Mucosa of rectum (tissue), 2 donors: ENCODE measurements around the gene HCFC2.

Experiments
- H3K27ac ChIP-seq, 2 donors: one replicate each; pipeline ENCODE4 v1.7.0; 2013; ENCODE audit warnings: inconsistent platforms in 2 of 2, low read depth in 2 of 2, low read length in 2 of 2
- H3K27me3 ChIP-seq, 2 donors: one replicate each; pipeline ENCODE4 v1.7.0; 2013; ENCODE audit warnings: low read length in 2 of 2; ENCODE audit not compliant: control insufficient read depth in 2 of 2, insufficient read depth in 2 of 2
- H3K36me3 ChIP-seq, 2 donors: one replicate each; pipeline ENCODE4 v1.7.0; 2013; ENCODE audit warnings: low read length in 2 of 2; ENCODE audit not compliant: control insufficient read depth in 2 of 2, insufficient read depth in 2 of 2
- H3K4me1 ChIP-seq, 2 donors: one replicate each; pipeline ENCODE4 v1.7.0; 2013; ENCODE audit warnings: low read length in 2 of 2, mild to moderate bottlenecking in 1 of 2; ENCODE audit not compliant: control insufficient read depth in 2 of 2, insufficient read depth in 2 of 2
- H3K4me3 ChIP-seq, 2 donors: one replicate each; pipeline ENCODE4 v1.7.0; 2013; ENCODE audit warnings: low read length in 2 of 2
- H3K9ac ChIP-seq, 2 donors: one replicate each; pipeline ENCODE4 v1.7.0; 2013; ENCODE audit warnings: low read length in 2 of 2, low read depth in 1 of 2, mild to moderate bottlenecking in 1 of 2
- H3K9me3 ChIP-seq, 2 donors: one replicate each; pipeline ENCODE4 v1.7.0; 2013; ENCODE audit warnings: low read length in 2 of 2; ENCODE audit not compliant: control insufficient read depth in 2 of 2
- donor health status: healthy.
- donor health status: Normal muscosa, but diverticular disease.

Gene HCFC2

DNA sequence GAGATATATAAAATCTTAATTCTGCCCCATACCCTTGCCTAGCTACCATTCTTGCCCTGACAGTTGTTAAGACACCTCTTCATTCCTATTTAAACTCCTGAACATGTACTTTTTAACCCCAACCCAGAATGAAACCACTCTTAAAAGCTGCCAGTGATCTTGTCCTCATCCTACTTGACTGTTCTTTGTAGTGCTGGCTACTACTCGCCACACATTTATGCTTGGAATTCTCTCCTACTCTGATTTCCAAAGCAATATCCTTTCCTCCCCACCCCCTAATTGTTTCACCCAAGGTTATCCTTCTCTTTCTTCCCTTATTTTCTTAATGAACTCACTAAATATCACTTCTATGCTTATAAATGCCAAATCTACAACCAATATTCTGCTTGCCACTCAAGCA, 69.5 kb downstream of the HCFC2 start:
- Histone ChIP-seq H3K4me3 (no peak overlapping the region), H3K27me3 (no peaks in the 10 kb centered on the region), H3K9me3 (no peaks in the 10 kb centered on the region), H3K27ac (no peak overlapping the region), H3K9ac (no peak overlapping the region), H3K36me3 (peaks cover 18 to 24% of the 10 kb centered on the region in 2 donors), H3K4me1 (peaks cover 14 to 17% of the 10 kb centered on the region in 2 donors)

DNA sequence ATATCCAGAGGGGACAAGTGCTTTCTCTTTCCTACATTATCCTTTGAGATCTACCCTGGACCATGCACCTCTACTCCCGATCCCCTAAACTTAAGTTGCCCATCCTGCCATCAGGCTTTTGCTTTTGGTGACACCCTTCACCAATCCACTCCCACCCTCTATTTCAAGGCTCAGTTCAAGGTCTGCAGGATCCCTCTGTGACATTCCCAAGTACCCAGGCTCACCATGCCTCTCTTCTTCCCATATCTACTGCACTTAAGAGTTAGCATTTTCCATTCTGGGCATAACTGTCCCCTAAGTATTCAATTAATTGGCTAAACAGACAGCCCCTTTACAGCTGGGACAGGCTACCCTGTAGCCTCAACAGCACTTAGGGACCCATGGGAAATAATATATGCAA, 70.6 kb downstream of the HCFC2 start:
- Histone ChIP-seq H3K9me3 (no peaks in the 10 kb centered on the region), H3K27me3 (no peaks in the 10 kb centered on the region), H3K27ac (no peak overlapping the region), H3K4me1 (peaks cover 14 to 17% of the 10 kb centered on the region in 2 donors), H3K9ac (no peak overlapping the region), H3K36me3 (peaks cover 14 to 20% of the 10 kb centered on the region in 2 donors), H3K4me3 (no peak overlapping the region)

DNA sequence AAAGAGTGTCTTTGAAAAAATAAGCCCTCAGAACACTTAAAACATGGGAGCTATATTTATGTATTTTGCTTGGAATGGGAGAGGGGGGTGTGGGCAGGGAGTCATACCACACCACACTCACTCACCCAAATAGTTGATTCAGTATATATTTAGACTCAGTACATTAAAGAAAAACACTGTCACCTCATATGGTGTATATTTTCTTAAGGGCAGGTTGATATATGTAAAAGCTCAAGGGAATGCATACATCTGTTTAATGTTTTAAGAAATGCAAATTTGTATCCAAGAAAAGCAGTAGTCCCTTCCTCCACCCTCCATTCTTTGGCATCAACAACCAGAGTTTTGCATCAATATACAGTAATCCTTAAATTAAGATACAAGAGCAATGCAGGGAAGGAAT, 72.2 kb downstream of the HCFC2 start:
- peaks cover 14 to 17% of the 10 kb centered on the region in 2 donors for H3K36me3 ChIP-seq
- H3K9ac ChIP-seq: peak overlapping the region; percentile 74 to 83
- H3K9me3 ChIP-seq: no peaks in the 10 kb centered on the region
- H3K27ac ChIP-seq: peak overlapping the region in 1 of 2 donors; percentile 82
- H3K4me1 ChIP-seq: peaks cover 14 to 17% of the 10 kb centered on the region in 2 donors
- no peaks in the 10 kb centered on the region for H3K27me3 ChIP-seq
- peak overlapping the region; percentile 80 to 92 for H3K4me3 ChIP-seq

DNA sequence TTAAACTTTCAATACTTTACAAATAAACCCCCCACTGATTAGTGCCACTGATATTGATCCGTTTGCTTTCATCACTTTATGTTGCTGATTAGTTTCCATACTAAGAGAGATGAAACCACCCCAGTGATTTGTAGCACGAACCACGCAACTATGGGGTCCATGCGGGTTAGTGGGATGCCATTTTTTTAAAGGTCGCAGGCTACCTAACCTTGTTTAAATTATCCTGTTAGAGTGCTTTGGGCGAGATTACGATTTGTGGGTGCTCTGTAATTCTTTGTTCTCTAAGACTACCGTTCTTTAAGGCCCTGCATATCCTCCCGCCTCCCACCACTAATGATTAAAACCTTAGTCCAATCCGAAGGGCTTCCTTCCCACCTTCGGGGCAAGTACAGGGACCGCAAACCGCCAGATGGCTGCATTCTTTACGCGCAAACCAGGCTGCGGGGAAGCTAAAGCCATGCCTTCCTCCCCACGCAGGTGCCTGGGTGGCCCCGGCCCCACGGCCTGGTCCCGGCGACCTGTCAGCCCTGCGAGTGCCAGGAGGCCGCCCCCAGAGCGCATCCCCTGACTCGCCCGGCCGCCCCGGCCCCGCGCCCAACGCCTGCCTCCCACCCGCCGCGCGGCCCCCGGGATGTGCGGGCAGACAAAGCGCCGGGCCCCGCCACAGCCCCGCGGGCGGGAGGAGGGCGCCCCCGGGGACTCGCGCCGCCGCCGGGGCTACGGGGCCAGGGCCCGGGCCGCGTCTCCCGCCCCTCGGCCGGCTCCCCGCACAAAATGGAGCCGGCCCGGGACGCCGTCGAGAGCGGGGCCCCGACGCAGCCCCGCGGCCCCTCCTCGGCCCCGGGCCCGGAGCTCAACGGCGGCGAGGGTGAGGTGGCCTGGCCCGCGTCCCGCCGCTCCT, 72.9 kb downstream of the HCFC2 start:
- Histone ChIP-seq H3K9me3 (no peaks in the 10 kb centered on the region), H3K27me3 (no peaks in the 10 kb centered on the region), H3K27ac (peak overlapping the region; percentile 78 to 82), H3K9ac (peak overlapping the region; percentile 74 to 83), H3K4me1 (peaks cover 14 to 17% of the 10 kb centered on the region in 2 donors), H3K4me3 (peak overlapping the region; percentile 80 to 92), H3K36me3 (peaks cover 14 to 15% of the 10 kb centered on the region in 2 donors)

DNA sequence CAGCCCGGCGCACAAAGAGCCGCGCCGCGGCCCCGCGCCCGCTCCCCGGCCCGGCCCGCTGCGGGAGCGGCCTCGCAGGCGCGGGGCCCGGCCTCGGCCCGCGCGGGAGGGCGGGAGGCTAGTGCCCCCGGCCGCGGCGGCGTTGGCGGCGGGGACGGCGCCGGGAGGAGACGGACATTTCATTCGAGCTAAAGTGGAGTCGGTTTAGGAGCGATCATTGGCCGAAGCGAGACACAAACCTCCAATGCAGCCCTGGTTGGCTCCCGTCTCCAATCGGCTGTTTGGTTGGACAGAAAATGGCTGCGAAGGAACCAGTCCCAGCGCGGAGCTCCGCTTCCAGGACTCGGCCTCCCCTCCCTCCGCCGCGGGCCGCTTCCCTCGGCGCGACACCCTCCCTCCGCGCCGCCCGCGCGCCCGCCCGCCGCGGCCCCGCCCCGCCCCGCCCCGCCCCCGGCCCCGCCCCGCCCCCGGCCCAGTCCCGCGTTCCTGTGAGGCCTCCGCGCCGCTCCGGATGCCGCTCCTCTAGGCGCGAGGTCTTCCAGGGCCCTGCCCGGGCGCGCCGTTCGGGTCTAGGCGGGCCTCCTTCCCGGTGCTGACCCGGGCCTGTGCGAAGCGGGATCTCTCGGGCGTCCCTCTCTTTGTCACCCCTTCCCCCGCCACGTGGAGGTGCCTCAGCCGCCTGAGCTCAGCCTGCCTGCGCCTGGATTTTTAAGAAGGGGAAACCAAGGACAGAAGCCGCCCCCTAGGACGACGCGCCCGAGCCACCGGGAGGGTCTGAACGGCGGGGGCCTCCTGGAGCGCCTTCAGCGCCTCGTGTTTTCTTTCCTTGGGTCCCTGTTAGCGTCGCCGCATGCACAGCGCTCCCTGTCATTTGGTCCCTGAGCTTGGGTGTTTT, 73.8 kb downstream of the HCFC2 start, which contains the start of gene NFYB:
NFYB (minus strand) TSS at position 309 of the 895 bp plus-strand sequence. CDS start 2,757 bp downstream, outside the sequence.
- peak within 1 kb of the TSS; percentile 78 to 82 for H3K27ac ChIP-seq
- peaks cover 14 to 17% of the 10 kb centered on the region in 2 donors for H3K4me1 ChIP-seq
- no peaks in the 10 kb centered on the region for H3K9me3 ChIP-seq
- no peaks in the 10 kb centered on the region for H3K27me3 ChIP-seq
- peak within 1 kb of the TSS; percentile 74 to 83 for H3K9ac ChIP-seq
- H3K4me3 ChIP-seq: peak within 1 kb of the TSS; percentile 80 to 92
- H3K36me3 ChIP-seq: peaks cover 7% of the 10 kb centered on the region in 2 donors

DNA sequence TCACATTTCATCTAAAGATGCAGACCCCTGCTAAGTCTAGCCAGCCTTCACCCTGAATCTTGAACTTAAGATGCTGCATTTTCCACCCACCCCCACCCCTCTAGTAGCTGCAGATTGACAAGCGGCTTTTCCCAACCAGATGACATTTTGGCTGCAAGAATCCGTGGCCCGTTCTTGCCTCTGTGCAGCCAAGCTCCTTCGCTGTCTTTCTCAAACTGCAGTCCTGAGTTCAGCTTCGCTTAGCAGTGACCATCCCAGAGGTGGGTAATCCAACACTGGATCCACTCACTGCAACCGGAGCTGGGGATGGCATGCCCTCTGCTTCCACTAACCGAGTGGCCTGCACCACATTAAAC, 74.4 kb downstream of the HCFC2 start:
- Histone ChIP-seq H3K4me3 (peak overlapping the region; percentile 57 to 59), H3K36me3 (peaks cover 2 to 5% of the 10 kb centered on the region in 2 donors), H3K9me3 (no peaks in the 10 kb centered on the region), H3K27ac (peak overlapping the region; percentile 63 to 71), H3K4me1 (peaks cover 14 to 17% of the 10 kb centered on the region in 2 donors), H3K27me3 (no peaks in the 10 kb centered on the region), H3K9ac (peak overlapping the region; percentile 49 to 73)

DNA sequence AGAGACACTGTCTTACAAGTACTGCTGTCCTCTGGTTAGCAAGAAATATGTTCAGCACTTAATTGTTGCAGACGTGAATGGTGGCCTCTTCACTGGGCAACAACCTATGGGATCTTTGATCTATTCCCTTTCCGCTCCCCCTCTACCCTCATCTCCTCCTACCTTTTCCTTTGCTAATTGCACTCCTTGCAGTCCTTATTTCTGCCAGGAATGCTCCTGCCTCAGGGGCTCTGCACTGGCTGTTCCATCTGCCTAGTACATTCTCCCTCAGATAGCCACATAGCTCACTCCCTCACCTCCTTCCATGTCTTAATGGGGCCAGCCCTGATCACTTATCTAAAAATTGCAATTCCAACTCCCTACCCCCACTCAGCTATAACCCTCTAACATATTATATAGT, 78.2 kb downstream of the HCFC2 start:
- Histone ChIP-seq H3K4me1 (peaks cover 3 to 5% of the 10 kb centered on the region in 2 donors), H3K9me3 (no peaks in the 10 kb centered on the region), H3K27ac (no peak overlapping the region), H3K27me3 (no peaks in the 10 kb centered on the region), H3K9ac (no peak overlapping the region), H3K36me3 (no peaks in the 10 kb centered on the region), H3K4me3 (no peak overlapping the region)

DNA sequence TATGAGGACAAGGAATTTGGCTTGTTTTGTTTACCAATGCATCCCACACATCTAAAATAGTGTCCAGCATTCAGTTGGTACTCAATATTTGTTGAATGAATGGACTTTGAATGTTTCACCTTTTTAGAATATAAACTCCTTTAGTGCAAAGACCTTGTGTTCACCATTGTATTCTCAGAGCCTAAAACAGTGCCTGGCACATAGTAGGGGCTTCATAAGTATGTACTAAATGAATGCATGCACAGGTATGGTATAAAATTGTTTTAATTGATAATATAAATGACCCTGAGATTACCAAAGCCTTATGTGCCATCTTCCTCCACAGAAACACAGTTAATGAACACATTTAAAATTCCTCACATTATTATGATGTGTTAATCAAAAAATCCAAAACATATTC, 78.7 kb downstream of the HCFC2 start:
- no peak overlapping the region for H3K9ac ChIP-seq
- no peak overlapping the region for H3K4me3 ChIP-seq
- no peak overlapping the region for H3K27ac ChIP-seq
- no peaks in the 10 kb centered on the region for H3K27me3 ChIP-seq
- peaks cover 3 to 5% of the 10 kb centered on the region in 2 donors for H3K4me1 ChIP-seq
- no peaks in the 10 kb centered on the region for H3K36me3 ChIP-seq
- H3K9me3 ChIP-seq: no peaks in the 10 kb centered on the region

DNA sequence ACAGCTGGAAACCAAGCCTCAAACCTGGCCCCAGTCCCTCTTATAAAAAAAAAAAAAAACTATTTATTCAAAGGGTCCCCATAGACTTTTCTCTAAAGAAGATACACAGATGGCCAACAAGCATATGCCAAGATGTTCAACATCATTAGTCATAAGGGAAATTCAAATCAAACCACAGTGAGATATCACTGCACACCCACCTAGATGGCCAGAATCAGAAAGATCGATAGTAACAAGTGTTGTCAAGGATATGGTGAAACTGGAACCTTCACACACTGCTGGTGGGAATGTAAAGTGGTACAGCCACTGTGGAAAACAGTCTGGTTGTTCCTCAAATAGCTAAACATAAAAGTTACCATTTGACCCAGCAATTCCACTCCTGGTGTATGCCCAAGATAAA, 79.6 kb downstream of the HCFC2 start:
- H3K27me3 ChIP-seq: no peaks in the 10 kb centered on the region
- H3K4me3 ChIP-seq: no peak overlapping the region
- H3K27ac ChIP-seq: no peak overlapping the region
- H3K9me3 ChIP-seq: no peaks in the 10 kb centered on the region
- no peaks in the 10 kb centered on the region for H3K36me3 ChIP-seq
- no peak overlapping the region for H3K9ac ChIP-seq
- H3K4me1 ChIP-seq: no peaks in the 10 kb centered on the region

DNA sequence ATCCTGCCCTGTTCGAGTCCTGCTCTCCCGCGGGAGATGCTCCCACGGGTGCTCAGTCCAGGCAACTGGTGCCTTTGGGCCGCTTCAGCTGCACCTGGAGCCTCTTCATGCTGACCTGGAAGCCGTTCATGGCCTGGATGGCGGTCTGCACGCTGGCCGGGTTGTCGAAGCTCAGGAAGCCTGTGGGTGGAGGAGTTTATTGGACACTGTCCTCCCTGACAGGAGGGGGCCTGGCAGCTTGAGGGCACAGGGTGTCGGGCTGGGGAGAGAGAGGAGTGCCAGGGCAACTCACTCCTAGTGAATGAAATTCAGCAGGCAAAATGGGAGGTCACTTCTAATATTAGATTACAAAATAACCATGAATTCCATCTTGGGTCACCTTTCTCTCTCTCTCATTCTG, 83.0 kb downstream of the HCFC2 start:
- no peaks in the 10 kb centered on the region for H3K27me3 ChIP-seq
- no peaks in the 10 kb centered on the region for H3K4me1 ChIP-seq
- no peak overlapping the region for H3K9ac ChIP-seq
- no peak overlapping the region for H3K4me3 ChIP-seq
- H3K27ac ChIP-seq: no peak overlapping the region
- H3K9me3 ChIP-seq: no peaks in the 10 kb centered on the region
- no peaks in the 10 kb centered on the region for H3K36me3 ChIP-seq
